Muscle of back (tissue), 11 donors: ENCODE results near the gene RFX4. TPM values are rescaled to one million over a fixed set of nuclear protein-coding genes. Genes with fewer than 3 reads are reported as not detected.
"Not testable (repeated sequence)": the region's sequence is repeated elsewhere in the genome, so short reads cannot be mapped to it uniquely, and the experiment has no call there.

Experiments
- DNase-seq, 3 donors: peaks; one replicate each; pipeline versions ENCODE4 v3.0.0 to v3.0.0-alpha.2; 2013
- polyA plus RNA-seq, 10 donors: library from polyadenylated mRNA; unstranded; fragments of 120-200 nt; gene quantifications; one replicate each; pipeline ENCODE4 v1.2.1, GENCODE V29; 2013; ENCODE audit not compliant: insufficient read length in 10 of 10

Gene RFX4
- polyA plus RNA-seq, 10 donors = 0.05 to 0.39 (median 0.14) TPM; not detected in 2

DNA sequence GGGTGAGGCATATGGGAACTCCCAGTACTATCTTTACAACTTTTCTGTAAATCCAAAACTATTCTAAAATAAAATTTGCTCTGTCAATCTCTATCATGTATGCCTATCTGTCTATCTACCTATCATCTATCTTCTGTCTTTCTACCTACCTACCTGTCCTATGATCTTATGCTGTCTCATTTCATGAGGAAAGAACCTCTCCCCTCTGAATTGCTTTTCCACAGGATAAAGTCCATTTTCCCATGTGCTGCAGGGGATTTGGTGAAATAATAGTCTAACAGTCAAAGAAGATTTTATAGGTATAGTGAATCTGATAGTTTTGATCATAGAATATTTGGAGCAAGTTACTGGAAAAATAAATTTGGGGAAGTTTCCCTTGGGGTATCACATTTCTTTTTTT lies 104.9 kb downstream of the RFX4 start:
- no peak for DNase-seq

DNA sequence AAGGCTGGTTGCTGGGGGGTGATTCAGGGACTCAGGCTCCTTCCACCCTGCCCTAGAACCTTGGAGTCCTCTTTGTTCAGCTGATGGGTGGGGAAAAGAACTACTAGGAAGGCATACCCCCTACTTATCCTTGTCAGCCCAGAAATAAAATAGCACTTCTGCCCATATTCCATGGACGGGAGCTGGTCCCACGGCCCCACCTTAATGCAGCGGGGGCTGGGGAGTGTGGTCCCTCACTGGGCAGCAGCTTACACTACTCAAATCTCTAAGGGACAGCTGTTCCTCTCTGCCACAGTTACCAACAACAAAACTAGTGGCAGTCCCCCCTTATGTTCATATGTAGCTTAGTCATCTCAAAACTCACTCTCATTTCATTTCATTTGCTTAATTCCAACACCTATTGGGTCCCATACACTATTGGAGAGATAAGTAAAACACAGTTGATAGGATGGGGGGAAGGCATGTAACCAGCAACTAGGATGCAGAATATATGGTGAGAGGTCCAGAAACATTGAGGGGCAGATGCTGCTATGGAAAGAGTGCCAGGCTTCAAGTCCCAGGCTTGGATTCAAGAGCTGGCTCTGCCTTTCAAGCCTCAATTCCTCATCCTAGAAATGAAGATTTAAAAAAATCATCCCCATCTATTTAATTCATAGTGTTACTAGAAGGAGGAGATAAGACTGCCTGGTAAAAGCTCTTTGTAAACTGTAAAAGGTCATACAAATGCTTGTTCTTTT lies 107.9 kb downstream of the RFX4 start:
- no peak for DNase-seq

DNA sequence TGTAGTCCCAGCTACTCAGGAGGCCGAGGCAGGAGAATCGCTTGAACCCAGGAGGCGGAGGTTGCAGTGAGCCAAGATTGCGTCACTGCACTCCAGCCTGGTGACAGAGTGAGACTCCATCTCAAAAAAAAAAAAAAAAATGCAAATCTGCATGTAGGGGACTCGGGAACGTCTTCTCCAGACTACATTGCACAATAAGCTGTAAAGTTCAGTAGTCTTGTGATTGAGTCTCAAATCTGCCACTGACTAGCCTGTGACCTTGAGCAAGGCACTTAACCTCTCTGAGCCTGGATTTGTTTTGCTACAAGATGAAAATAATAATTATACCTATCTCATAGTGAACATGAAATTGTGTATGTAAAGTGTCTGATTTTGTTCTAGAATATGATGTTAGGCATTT lies 109.2 kb downstream of the RFX4 start:
- DNase-seq = not testable (repeated sequence)

DNA sequence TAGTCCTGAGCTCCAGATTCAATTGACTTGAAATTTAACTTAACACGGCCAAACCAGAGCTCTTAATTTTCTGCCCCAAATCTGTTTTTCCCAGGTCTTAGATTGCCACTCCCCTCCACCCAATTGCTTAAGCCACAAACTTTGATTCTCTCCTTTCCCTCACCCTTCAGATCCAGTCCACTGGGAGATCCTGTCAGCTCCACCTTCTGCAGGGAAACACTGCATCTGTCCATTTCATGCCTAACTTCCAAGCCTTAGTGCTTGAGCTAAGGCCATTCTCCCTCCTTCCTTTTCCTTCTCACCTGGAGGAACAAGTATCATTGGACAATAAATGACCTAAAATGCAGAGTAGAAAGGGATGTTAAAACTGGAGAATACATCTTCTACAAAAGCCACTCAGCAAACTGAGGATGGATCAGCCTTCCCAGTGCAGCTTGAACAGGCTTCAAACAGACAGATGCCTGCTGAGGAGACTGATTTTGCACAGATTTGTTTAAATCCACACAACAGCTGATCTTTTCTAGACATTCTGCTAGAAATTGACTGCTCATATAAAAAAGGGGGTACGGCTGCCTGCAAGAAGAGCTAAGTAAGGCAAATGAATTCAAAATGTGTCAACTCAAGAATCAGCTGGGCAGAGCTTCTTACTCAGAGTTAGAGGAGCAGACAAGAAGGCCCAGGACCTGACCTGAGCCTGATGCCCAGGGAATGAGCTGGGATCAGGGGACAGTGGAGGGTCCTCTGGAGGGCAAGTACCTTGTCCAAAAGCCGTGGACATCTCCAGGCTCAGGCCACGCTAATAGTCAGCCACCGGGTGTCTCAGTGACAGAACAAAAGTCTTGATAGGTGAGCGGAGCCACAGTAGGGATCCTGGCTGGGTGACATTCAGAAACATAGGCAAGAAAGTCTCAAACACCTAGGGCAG lies 110.4 kb downstream of the RFX4 start:
- DNase-seq = no peak

DNA sequence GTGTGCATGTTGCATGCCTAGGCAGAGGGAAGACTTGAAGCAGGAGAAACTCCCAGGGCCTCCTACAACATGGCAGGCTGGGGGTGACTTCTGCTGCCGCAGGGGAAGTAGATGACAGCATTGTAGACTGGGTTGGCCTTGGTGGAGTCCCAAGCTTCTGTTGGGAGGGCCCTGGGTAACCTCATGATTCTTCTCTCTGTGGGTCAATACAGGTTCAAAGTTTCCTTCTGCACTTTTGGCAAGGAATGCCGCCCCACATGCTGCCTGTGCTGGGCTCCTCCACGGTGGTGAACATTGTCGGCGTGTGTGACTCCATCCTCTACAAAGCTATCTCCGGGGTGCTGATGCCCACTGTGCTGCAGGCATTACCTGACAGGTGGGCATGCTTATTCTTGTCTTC lies 113.3 kb downstream of the RFX4 start:
- no peak for DNase-seq

DNA sequence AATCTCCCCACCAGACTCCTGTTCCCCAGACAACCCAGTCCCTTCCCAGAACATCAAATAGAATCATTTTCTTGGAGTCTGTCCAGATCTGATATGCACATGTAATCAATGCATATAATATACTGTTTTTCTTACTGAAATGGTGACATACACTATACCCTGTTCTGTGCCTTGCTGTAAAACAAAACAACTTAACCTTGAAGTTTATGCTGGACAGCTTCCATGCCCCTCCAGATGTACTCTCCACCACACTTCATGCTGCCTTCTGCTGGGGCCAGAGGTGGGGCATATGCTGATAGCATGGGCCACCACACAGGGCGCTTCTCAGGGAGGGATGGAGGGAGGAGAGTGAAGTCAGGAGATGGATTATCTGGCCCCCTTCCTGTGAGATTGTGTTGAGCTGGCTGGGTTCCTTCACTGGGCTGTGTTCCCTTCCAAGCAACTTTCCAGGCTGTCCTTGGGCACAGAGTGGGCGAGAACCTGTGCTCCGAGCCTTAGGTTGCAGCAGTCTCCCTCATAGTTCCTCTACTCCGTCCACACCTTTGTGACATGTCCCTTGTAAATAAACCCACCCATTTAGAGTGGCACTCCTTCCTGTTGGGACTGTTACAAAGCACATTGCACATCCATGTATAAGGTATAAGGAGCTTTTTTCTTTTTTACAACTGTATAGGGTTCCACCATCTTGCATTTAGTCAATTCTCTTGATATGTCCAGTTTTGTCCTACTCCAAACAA lies 114.0 kb downstream of the RFX4 start:
- no peak for DNase-seq

DNA sequence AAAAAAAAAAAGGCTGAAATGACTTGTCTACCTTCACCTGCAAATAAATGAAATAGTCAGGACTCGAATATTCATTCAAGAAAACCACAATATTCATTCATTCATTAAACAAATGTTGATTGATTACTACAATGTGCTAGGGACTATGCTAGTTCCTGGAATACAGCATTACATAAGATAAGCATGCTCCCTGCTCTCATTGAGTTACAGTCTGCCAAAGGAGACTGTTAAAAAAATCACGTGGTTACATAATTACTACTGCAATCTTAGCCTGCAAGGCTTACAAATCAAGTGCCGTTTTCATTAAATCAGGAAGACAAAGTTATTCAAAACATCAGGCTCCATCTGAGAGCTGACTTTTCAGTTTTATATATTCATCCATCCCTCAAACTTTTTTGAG lies 121.3 kb downstream of the RFX4 start:
- no peak for DNase-seq

DNA sequence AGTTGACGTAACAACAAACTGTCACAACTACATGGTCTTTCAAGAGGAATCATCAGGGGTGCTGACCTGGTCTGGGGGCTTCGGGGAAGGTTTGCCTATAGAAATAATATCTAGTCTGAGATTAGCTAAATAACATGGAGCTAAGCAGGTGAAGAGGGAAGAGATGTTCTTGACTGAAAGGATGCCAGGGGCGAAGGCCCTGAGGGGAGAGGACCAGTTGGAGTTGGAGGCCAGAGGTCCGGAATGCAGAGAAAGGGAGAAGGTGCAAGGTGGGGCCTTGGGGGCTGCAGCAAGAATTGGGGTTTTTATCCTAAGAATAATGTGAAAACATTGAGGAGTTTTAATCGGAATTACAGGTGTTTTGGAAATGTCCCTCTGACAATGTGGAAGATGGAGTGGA lies 123.2 kb downstream of the RFX4 start:
- no peak for DNase-seq

DNA sequence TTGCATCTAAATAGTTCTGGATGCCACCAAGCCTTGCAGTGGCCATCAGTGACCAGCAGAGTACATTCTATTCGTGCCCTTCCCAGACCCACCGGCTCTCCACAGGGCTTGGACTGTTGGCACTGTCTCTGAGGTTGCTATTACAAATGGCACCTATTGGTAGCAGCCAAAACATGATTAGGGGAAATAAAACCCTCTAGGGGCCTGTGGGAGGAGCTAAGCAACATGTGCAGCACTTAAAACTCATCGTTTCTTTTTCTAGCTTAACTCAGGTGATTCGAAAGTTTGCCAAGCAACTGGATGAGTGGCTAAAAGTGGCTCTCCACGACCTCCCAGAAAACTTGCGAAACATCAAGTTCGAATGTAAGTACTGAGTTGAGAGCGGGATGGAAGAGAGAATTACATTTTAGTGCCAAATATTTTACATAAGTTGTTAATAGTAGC lies 126.3 kb downstream of the RFX4 start:
- no peak for DNase-seq

DNA sequence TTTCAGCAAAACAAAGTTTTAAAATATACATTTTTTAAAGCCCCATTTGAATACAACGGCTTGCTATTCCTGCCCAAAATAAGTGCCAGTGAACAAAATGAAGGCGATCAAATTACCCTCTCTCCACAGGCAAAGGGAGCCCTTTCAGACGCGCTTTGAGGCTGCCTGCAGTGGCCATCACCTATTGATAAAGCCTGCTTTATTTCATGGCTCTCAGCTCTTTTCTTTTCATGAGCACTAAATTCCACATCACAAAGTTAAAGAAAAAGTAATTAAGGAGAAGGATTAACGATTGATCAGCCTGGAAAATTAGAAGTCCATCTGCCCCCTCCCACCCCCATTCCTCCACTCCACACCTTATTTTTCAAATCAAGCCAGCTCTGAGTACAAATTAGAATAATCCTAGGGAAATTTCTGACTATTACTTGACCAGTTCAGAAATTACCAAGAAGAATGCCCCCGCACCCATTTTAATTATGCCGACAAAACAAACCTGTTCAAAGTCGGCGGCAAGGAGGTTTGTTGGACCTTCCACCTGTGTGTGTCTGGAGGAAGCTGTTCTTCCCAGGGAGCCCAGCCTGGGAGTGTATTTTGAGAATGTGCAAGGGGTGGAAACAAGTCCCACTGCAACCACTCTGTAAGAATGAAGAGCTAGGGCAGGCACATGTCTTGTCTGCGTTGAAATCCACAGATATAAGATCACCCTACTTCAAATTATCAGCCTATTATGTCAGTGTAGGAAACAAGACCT lies 127.5 kb downstream of the RFX4 start:
- no peak for DNase-seq

DNA sequence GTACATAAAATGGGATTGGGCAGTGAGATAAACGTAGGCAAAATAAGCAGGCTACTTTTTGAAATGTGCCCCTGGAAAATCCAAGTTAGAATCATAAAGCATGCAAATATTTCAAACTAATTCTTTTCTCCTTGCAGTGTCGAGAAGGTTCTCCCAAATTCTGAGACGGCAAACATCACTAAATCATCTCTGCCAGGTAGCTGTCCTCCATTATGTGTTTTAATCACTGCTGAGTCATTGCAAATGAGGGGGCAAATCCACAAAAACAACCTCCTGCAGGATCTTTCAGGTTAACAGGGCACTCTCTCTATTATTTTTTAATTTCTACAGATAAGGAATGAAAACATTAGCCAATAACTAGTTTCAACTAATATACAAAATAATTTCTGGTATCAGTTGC lies 128.5 kb downstream of the RFX4 start:
- DNase-seq = no peak

DNA sequence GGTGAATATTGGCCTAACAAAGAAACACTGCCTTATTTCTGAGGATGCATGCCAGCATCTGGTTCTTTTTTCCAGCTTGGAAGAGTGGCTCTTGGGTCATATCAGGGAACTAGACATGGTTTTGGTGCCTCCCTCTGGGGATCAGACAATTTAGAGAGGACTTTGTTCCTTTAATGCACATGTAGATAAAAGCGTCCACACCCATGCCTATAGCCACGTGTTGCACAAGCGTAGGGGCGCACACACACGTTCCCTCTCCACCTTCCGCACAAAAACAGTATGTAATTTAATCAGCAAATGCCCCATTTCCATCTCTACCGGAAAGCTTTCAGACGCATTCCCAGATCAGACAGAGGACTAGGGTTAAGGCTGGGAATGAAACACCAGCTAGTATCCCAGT lies 130.0 kb downstream of the RFX4 start:
- no peak for DNase-seq

DNA sequence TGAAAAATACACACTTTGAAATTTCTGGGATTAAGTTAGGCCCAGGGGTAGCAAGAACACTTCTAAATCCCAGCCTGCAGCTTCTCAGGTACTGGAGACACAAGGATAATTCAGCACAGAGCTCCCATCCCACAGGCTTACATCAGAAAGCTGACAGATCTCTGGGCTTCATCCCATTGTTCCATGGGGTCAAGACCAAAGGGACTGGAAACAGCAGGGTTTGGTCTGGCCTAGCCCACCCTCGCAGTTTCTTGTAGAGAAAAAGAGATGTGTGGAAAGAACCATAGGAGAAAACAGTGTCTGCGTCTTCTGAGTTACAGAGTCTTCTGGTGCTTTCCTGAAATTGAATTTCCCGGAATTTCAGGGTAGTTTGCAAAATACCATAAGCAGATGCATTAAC lies 132.1 kb downstream of the RFX4 start:
- DNase-seq = no peak

DNA sequence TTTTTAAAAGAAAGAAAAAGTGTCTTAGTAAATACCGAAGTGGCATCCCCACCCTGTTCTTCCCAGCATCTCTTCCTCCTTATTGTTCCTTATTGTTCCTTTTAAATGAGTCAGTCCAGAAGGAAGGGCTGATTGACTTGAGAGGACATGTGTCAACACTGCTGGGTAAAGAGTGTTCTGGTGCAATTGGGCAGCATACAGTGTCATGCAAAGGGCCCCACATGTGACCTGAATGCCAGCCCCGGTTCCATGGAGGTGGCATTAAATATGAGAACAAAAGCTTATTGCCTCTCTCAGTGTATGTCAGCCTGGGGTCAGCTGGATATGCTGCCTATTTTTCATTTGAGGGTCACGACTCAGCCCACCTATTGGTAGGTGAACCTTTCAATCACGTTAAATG lies 132.8 kb downstream of the RFX4 start:
- no peak for DNase-seq

DNA sequence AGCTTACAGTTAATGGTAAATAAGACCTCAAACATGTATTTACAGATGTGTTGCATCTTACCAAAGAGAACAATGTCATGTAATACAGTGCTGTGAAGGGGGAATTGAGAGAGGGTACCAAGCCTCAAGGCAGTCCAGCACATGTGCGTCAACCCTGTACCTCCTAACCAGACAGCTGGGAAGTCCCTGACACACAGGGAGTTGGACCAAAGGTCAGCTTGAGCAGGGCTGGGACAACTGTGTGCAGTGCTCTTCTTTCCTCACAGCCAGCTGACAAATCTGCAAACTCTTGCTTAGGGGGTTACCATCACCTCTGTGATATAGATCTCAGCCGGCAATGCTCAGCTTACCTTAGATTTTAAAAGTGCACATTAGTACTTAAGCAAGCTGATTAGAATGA lies 134.9 kb downstream of the RFX4 start:
- DNase-seq = no peak

DNA sequence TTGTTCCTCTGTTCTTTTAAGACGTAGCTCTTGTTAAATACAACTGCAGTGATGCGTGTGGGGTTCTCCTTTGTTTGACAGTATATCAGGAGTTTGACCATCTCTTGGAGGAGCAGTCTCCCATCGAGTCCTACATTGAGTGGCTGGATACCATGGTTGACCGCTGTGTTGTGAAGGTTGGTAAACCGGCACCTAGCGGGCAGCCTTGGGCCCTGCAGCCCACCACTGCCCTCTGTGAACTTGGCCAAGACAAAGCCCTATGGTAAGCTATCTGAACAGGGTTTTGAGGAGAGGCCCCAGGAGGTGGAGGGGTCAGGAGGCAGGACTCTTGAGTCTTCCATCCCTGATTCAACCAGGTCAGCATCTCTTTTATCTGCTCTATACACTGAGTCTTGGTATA lies 137.1 kb downstream of the RFX4 start:
- DNase-seq = no peak

DNA sequence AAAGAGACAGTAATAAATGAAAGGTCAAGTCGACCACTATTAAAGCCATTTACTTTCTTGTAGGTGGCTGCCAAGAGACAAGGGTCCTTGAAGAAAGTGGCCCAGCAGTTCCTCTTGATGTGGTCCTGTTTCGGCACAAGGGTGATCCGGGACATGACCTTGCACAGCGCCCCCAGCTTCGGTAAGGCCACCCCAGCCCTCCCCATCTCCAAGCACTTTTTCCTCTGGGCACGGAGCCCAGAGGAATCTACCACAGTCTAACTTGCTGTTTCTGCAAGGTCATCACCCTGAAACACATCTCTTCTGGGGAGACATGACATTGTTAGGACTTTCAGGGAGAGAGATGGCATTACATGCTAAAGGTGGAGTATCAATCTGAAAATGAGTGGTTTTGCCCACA lies 137.9 kb downstream of the RFX4 start:
- DNase-seq = no peak

DNA sequence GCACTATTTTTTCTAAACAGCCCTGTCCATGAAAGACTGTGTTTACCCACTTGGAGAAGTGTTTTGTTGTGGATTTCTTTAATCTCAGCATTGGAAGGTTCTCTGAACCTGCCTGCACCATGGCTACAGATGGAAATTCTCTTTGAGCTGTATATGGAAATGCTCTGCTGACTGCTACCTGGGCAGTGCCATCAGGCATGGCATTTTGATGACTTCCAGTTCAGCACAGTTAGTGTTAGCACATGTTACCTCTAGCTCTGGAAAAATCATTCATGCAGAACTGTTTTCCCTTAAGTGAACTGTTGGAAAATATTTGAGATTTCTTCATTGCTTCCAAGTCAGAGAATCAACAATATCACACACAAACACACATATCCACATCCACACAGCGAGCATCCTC lies 139.1 kb downstream of the RFX4 start:
- DNase-seq = no peak

DNA sequence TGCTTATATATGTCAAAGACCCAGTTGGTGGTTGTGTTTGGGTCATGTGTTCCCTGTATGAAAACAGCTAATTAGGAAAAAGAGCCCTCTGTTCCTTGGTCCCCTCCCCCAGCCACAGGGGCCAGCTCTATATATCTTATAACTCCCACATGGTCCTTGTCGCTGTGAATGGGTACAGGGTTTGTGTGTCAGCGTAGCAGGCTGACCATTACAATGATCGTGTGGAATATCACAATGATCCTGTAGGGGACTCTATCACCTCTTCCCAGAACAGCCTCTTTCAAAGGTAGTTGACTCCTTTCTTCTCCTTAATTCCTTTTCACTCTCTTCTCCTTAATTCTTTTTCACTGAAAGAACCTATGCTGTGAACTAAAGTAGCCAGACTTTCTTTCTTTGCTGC lies 140.0 kb downstream of the RFX4 start:
- no peak for DNase-seq

DNA sequence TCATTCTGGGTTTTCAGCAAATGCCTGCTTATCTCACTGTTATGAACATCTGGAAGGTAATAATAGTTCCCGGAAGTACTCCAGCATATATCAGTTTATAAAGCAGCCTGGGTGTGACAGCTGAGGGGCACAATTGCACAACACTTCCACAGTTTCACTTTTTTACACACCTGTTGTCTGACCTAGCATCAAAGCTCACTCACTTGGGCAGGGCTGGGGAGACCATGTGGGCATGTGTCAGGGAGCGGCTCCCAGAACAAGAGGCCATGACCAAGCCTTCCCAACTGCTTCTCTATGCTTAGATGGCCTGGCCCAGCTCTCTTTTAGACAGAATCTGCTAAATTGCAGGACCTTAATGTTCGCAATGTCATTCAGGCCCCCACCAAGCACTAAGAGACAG lies 140.6 kb downstream of the RFX4 start:
- DNase-seq = no peak

DNA sequence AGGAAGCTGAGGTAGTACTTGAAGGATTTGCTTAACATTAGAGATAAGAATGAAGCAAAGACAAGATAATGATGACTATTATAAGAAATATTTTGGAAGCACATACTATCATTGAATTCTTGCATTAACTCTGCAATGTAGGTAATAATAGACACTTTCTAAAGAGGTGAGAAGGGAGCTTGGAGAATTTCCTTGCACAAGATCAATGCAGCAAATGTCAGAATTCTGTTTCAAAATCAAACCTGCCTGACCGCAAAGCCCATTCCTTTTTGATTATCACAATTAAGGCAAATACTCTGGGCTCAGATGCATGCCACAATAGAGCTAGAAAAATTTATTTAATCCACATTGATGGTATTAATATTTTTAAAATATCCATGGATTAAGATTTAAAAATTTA lies 141.3 kb downstream of the RFX4 start:
- no peak for DNase-seq

DNA sequence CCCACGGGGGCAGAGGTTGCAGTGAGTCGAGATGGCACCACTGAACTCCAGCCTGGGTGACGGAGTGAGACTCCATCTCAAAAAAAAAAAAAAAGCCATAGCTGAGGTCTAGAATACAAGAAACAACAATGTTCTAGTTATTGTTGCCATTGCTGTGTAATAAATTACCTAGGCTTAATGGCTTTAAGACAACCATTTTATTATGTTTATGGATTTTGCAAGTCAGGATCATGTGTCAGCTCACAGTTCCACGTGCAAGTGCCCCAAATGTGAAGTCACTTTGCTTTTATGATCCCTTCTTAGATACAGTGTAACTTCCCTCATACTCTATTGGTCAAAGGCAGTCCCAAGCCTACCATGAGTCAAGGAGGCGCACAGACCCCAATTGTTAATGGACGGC lies 142.1 kb downstream of the RFX4 start:
- no peak for DNase-seq
